ENCODE data around the gene MET.

The MET gene

DNA sequence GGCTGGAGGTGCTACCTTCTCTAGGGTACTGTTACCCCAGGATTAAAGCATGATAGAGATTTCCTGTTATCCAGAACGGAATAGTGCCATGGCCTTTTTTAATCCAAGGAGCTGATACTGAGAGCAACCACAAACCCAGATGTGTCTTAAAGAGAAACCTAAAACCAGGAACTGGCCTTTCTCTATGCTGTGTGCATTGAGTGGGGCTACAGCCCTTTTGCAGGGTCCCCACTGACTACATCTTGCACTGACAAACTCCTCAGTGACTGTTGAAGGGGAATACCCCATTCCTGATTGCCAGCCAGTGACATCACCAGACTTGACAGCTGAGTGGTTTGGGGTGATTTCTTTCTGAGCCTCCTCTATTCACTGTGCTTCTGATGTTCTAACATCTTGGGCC lies 108.5 kb downstream of the MET start:
- no peak overlapping the region for H3K4me3 ChIP-seq (ENCODE audit: low read depth in 1 of 2, low read length in 2 of 2)
- peaks cover 0 to 4% of the 10 kb centered on the region in 2 donors for H3K4me1 ChIP-seq (ENCODE audit: control insufficient read depth in 1 of 2, insufficient read depth in 2 of 2, low read length in 2 of 2)
- H3K27me3 ChIP-seq (ENCODE audit: low read depth, low read length): no peaks in the 10 kb centered on the region
- no peak overlapping the region for H3K27ac ChIP-seq (ENCODE audit: low read length)
- no peaks in the 10 kb centered on the region for H3K36me3 ChIP-seq (ENCODE audit: control insufficient read depth in 1 of 2, insufficient read depth in 2 of 2, low read length in 2 of 2)
- H3K9me3 ChIP-seq (ENCODE audit: control insufficient read depth in 1 of 2, low read length in 2 of 2): no peaks in the 10 kb centered on the region

DNA sequence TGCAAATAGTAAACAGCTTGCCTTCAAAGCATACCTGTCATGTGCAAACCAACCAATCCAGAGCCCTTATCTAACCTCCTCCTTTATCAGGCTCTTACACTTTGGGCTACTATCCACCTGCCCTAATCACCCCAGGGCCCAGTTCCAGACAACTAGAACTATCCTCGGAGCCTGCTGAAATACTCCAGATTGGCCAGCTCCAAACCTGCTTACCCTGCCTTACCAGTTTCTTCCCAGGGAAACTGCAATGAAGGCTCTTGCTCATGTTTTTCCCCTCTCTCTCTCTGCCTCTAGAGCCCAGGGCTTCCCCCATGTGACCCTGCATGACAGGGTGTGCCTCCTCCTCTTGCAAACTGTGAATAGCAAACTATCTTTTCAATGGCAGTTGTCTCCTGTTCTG lies 109.0 kb downstream of the MET start:
- H3K4me3 ChIP-seq (ENCODE audit: low read depth in 1 of 2, low read length in 2 of 2): no peak overlapping the region
- no peaks in the 10 kb centered on the region for H3K9me3 ChIP-seq (ENCODE audit: control insufficient read depth in 1 of 2, low read length in 2 of 2)
- peaks cover 0 to 4% of the 10 kb centered on the region in 2 donors for H3K4me1 ChIP-seq (ENCODE audit: control insufficient read depth in 1 of 2, insufficient read depth in 2 of 2, low read length in 2 of 2)
- no peaks in the 10 kb centered on the region for H3K36me3 ChIP-seq (ENCODE audit: control insufficient read depth in 1 of 2, insufficient read depth in 2 of 2, low read length in 2 of 2)
- H3K27ac ChIP-seq (ENCODE audit: low read length): no peak overlapping the region
- no peaks in the 10 kb centered on the region for H3K27me3 ChIP-seq (ENCODE audit: low read depth, low read length)

DNA sequence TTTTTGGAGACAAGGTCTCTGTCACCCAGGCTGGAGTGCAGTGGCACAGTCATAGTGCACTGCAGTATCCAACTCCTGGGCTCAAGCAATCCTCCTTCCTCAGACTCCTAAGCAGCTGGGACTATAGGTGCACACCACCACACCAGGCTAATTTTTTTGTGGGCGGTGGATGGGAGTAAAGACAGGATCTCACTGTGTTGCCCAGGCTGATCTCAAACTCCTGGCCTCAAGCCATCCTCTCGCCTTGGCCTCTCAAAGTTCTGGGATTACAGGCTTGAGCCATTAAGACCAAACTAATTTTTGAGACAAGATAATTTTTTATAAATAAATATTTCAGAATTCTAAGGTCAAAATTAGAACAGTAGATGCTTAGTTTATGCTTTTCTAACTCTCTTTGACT lies 109.6 kb downstream of the MET start:
- H3K9me3 ChIP-seq (ENCODE audit: control insufficient read depth in 1 of 2, low read length in 2 of 2): no peaks in the 10 kb centered on the region
- no peak overlapping the region for H3K27ac ChIP-seq (ENCODE audit: low read length)
- H3K4me3 ChIP-seq (ENCODE audit: low read depth in 1 of 2, low read length in 2 of 2): no peak overlapping the region
- no peaks in the 10 kb centered on the region for H3K27me3 ChIP-seq (ENCODE audit: low read depth, low read length)
- no peaks in the 10 kb centered on the region for H3K36me3 ChIP-seq (ENCODE audit: control insufficient read depth in 1 of 2, insufficient read depth in 2 of 2, low read length in 2 of 2)
- H3K4me1 ChIP-seq (ENCODE audit: control insufficient read depth in 1 of 2, insufficient read depth in 2 of 2, low read length in 2 of 2): peaks cover 0 to 4% of the 10 kb centered on the region in 2 donors

DNA sequence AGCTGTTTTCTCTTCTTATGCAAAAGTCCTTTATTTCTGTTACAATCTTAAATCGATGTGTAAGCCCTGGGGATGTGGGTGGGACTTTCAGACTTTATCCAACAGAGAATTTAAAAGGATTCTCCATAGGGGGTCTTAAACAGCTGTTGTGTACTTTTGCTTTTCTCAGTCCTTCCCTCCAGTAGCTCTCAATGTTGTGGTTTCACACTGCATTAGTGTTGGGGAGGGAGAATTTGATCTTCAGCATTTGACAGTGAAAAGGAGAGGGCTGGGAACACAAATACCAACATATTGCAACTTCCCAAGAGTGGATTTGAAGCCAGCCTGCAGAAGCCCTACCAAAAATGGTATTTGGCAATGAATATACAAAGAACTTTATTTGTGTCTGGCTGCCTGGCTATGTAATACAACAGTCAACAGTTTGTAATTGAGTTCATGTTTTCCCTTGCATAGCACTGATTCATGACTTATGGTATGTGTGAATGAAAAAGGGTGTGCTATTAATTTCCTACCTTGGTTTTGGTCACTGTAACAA lies 110.2 kb downstream of the MET start:
- Histone ChIP-seq H3K4me3 (ENCODE audit: low read depth in 1 of 2, low read length in 2 of 2) (no peak overlapping the region), H3K36me3 (ENCODE audit: control insufficient read depth in 1 of 2, insufficient read depth in 2 of 2, low read length in 2 of 2) (no peaks in the 10 kb centered on the region), H3K27me3 (ENCODE audit: low read depth, low read length) (no peaks in the 10 kb centered on the region), H3K27ac (ENCODE audit: low read length) (no peak overlapping the region), H3K9me3 (ENCODE audit: control insufficient read depth in 1 of 2, low read length in 2 of 2) (no peaks in the 10 kb centered on the region), H3K4me1 (ENCODE audit: control insufficient read depth in 1 of 2, insufficient read depth in 2 of 2, low read length in 2 of 2) (peaks cover 0 to 4% of the 10 kb centered on the region in 2 donors)

DNA sequence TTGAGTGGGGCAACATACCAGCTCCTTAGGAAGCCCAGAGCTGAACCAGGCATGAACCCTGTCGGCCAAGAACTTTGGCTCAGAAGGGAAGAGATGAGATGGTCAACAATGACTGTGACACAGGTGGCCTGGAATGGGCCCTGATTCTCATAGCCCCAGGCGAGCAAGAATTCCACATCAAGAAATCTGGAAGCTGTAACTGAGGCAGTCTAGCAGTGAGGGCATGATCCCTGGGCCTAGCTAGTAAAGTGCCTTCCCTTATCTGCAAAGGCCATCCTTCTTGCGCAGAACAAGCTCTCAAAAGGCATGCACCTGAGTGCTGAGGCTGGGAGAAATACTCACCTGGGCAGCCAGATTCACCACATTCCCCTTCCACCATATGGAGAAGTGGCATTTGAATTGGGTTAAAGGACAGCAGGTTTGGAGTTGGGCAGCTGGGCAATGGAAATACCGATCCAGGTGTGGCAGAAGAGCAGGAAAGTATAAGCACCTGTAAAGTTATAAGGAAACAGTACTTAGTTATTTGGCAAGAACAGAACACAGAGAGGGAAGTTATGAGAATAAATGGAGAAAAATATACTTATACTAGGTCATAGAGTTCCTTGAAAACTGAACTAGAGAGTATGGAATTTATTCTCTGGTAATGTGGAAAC lies 111.8 kb downstream of the MET start:
- Histone ChIP-seq H3K4me1 (ENCODE audit: control insufficient read depth in 1 of 2, insufficient read depth in 2 of 2, low read length in 2 of 2) (no peaks in the 10 kb centered on the region), H3K4me3 (ENCODE audit: low read depth in 1 of 2, low read length in 2 of 2) (no peak overlapping the region), H3K27me3 (ENCODE audit: low read depth, low read length) (no peaks in the 10 kb centered on the region), H3K9me3 (ENCODE audit: control insufficient read depth in 1 of 2, low read length in 2 of 2) (no peaks in the 10 kb centered on the region), H3K27ac (ENCODE audit: low read length) (no peak overlapping the region), H3K36me3 (ENCODE audit: control insufficient read depth in 1 of 2, insufficient read depth in 2 of 2, low read length in 2 of 2) (no peaks in the 10 kb centered on the region)

DNA sequence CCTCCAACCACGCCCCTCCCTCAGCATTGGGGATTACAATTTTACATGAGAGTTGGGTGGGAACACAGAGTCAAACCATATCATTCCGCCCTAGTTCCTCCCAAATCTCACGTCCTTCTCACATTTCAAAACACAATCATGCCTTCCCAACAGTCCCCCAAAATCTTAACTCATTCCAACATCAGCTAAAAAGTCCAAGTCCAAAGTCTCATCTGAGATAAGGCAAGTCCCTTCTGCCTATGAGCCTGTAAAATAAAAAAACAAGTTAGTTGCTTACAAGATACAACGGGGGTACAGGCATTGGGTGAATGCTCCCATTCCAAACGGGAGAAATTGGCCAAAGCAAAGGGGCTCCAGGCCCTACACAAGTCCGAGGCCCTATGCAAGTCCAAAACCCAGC lies 112.7 kb downstream of the MET start:
- Histone ChIP-seq H3K27ac (ENCODE audit: low read length) (no peak overlapping the region), H3K4me1 (ENCODE audit: control insufficient read depth in 1 of 2, insufficient read depth in 2 of 2, low read length in 2 of 2) (no peaks in the 10 kb centered on the region), H3K4me3 (ENCODE audit: low read depth in 1 of 2, low read length in 2 of 2) (no peak overlapping the region), H3K27me3 (ENCODE audit: low read depth, low read length) (no peaks in the 10 kb centered on the region), H3K36me3 (ENCODE audit: control insufficient read depth in 1 of 2, insufficient read depth in 2 of 2, low read length in 2 of 2) (no peaks in the 10 kb centered on the region), H3K9me3 (ENCODE audit: control insufficient read depth in 1 of 2, low read length in 2 of 2) (no peaks in the 10 kb centered on the region)

DNA sequence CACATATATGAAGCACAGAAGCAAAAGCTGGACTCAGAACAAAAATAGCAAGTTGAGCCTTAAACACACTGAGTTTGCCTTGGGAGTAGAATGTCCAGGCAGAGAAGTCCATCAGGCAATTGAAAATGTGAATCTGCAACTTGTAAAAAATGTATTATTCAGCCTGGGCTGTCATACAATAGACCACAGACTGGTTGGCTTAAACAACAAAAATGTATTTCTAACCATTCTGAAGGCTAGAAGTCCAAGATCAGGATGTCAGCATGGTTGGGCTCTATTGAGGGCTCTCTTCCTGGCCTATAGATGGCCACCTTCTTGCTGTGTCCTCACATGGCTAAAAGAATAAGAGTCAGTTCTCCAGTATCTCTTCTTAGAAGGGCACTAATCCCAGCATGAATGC lies 113.8 kb downstream of the MET start:
- Histone ChIP-seq H3K4me1 (ENCODE audit: control insufficient read depth in 1 of 2, insufficient read depth in 2 of 2, low read length in 2 of 2) (no peaks in the 10 kb centered on the region), H3K36me3 (ENCODE audit: control insufficient read depth in 1 of 2, insufficient read depth in 2 of 2, low read length in 2 of 2) (no peaks in the 10 kb centered on the region), H3K27me3 (ENCODE audit: low read depth, low read length) (no peaks in the 10 kb centered on the region), H3K4me3 (ENCODE audit: low read depth in 1 of 2, low read length in 2 of 2) (no peak overlapping the region), H3K27ac (ENCODE audit: low read length) (no peak overlapping the region), H3K9me3 (ENCODE audit: control insufficient read depth in 1 of 2, low read length in 2 of 2) (no peaks in the 10 kb centered on the region)

DNA sequence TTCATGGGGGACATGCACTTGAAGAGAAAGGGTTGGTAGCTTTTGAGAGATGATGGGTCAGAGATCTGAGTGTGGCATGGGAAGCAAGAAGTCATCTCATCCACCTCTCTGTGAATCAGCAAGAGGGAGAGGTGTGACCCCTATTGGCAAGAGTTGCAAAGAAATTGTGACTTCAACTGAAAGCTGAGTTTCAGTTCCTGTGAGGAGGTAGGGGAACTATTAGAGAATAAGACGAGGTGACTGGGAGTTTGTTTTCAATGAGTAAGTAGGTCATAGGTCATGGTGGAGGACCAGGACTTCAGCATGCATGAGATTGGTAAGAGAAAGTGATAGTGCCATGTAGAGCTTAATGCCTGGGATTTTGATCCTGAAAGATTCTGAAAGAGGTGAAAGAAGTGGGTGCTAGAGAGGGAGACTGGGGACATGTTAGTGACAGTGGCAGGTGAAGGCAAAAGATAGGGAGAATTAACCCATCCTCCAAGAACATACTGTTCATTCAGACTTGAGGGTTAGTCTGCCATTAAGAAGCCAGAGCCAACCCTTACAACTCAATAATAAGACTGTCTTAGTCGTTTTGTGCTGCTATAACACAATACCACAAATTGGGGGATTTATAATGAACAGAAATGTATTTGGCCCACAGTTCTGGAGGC lies 114.9 kb downstream of the MET start:
- Histone ChIP-seq H3K27me3 (ENCODE audit: low read depth, low read length) (no peaks in the 10 kb centered on the region), H3K9me3 (ENCODE audit: control insufficient read depth in 1 of 2, low read length in 2 of 2) (no peaks in the 10 kb centered on the region), H3K4me1 (ENCODE audit: control insufficient read depth in 1 of 2, insufficient read depth in 2 of 2, low read length in 2 of 2) (no peaks in the 10 kb centered on the region), H3K4me3 (ENCODE audit: low read depth in 1 of 2, low read length in 2 of 2) (no peak overlapping the region), H3K27ac (ENCODE audit: low read length) (no peak overlapping the region), H3K36me3 (ENCODE audit: control insufficient read depth in 1 of 2, insufficient read depth in 2 of 2, low read length in 2 of 2) (no peaks in the 10 kb centered on the region)

DNA sequence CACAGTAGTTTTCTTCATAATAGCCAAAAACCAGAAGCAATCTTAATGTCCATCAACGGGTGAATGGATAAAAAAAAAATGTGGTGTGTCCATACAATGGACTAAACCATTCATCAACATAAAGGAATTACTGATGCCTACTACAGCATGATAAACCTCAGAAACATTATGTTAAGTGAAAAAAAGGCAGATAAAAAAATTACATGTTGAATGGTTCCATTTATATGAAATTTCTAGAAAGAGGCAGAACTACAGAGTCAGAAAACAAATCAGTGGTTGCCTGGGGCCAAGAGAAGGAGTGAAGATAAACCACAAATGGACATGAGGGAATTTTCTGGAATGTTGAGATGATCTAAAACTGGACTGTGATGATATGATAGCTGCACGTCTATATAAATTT lies 115.9 kb downstream of the MET start:
- Histone ChIP-seq H3K4me1 (ENCODE audit: control insufficient read depth in 1 of 2, insufficient read depth in 2 of 2, low read length in 2 of 2) (no peaks in the 10 kb centered on the region), H3K9me3 (ENCODE audit: control insufficient read depth in 1 of 2, low read length in 2 of 2) (no peaks in the 10 kb centered on the region), H3K36me3 (ENCODE audit: control insufficient read depth in 1 of 2, insufficient read depth in 2 of 2, low read length in 2 of 2) (no peaks in the 10 kb centered on the region), H3K27me3 (ENCODE audit: low read depth, low read length) (no peaks in the 10 kb centered on the region), H3K27ac (ENCODE audit: low read length) (no peak overlapping the region), H3K4me3 (ENCODE audit: low read depth in 1 of 2, low read length in 2 of 2) (no peak overlapping the region)

DNA sequence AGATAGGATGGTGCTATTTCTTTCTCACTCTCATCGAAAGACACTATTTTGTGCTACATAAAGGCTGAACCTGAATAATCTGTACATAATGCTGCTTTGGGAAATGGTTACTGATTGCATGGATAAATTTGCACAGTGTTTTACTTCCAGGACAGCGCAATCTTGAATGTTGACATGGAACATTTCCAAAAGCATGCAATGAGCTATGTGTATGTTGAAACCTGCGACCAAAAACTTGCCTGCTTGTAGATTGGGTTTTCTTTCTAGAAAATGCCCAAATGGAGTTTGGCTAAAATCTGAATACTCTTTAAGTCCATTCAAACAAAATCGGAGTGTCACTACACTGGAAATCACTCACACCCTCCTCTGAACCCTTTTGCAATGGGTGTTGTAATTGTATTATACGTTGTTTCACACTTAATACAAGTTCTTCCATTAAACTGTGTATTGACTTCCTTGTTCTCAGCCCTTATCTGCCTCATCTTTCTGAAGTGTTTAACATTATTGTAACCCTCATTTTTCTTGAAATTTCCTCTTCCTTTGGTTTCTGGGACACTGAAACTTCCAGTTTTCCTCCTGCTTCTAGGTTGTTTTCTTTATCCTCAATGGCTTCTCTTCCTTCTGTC lies 116.7 kb downstream of the MET start:
- Histone ChIP-seq H3K27ac (ENCODE audit: low read length) (no peak overlapping the region), H3K9me3 (ENCODE audit: control insufficient read depth in 1 of 2, low read length in 2 of 2) (no peaks in the 10 kb centered on the region), H3K27me3 (ENCODE audit: low read depth, low read length) (no peaks in the 10 kb centered on the region), H3K4me1 (ENCODE audit: control insufficient read depth in 1 of 2, insufficient read depth in 2 of 2, low read length in 2 of 2) (no peaks in the 10 kb centered on the region), H3K4me3 (ENCODE audit: low read depth in 1 of 2, low read length in 2 of 2) (no peak overlapping the region), H3K36me3 (ENCODE audit: control insufficient read depth in 1 of 2, insufficient read depth in 2 of 2, low read length in 2 of 2) (no peaks in the 10 kb centered on the region)

DNA sequence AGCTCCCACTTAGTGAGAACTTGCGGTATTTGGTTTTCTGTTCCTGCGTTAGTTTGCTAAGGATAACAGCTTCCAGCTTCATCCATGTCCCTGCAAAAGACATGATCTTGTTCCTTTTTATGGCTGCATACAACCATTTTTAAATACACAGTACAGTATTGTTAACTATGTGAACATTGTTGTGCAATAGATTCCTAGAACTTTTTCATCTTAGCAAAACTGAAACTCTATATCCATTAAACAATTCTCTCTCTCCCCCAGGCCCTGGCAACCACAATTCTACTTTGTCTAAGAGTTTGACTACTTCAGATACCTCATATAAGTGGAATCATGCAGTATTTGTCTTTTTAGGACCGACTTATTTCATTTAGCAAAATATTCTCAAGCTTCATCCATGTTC lies 118.0 kb downstream of the MET start:
- Histone ChIP-seq H3K4me1 (ENCODE audit: control insufficient read depth in 1 of 2, insufficient read depth in 2 of 2, low read length in 2 of 2) (no peaks in the 10 kb centered on the region), H3K36me3 (ENCODE audit: control insufficient read depth in 1 of 2, insufficient read depth in 2 of 2, low read length in 2 of 2) (no peaks in the 10 kb centered on the region), H3K9me3 (ENCODE audit: control insufficient read depth in 1 of 2, low read length in 2 of 2) (no peaks in the 10 kb centered on the region), H3K27ac (ENCODE audit: low read length) (no peak overlapping the region), H3K4me3 (ENCODE audit: low read depth in 1 of 2, low read length in 2 of 2) (no peak overlapping the region), H3K27me3 (ENCODE audit: low read depth, low read length) (no peaks in the 10 kb centered on the region)
